AG09319 (cell line): Measurements from ENCODE around the gene SMARCA4.

ENCODE experiments used
- DNase-seq: peaks from one replicate; pipeline ENCODE4 v3.0.0-alpha.2; 2010; ENCODE audit warnings: low read depth; ENCODE audit errors: extremely low read depth
- TF ChIP-seq, protein P1 (sequence below): IDR thresholded peaks from 2 replicates; pipeline ENCODE4 v1.5.1; 2011; ENCODE audit warnings: low read depth, mild to moderate bottlenecking, inconsistent platforms, low read length, moderate library complexity

SMARCA4 gene

DNA sequence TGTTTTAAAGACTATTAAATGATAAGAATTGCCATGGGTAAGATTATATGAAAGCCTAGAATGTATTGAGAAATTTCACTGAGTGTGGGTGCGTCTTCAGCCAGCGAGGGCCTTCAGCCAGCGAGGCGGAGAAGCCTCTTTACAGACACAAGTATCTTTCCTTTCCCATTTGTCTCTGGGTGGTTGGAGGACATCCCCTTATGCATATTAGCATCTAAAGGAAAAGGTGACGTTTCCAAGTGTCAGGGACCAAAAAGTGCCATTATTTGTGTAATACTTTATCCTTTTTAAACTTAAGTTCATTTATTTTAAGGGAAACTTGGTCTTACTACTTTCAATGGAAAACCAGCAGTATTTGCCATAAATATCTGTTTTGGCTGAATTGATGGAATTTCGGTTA lies 22.2 kb downstream of the SMARCA4 start:
- TF ChIP-seq, protein P1, sequence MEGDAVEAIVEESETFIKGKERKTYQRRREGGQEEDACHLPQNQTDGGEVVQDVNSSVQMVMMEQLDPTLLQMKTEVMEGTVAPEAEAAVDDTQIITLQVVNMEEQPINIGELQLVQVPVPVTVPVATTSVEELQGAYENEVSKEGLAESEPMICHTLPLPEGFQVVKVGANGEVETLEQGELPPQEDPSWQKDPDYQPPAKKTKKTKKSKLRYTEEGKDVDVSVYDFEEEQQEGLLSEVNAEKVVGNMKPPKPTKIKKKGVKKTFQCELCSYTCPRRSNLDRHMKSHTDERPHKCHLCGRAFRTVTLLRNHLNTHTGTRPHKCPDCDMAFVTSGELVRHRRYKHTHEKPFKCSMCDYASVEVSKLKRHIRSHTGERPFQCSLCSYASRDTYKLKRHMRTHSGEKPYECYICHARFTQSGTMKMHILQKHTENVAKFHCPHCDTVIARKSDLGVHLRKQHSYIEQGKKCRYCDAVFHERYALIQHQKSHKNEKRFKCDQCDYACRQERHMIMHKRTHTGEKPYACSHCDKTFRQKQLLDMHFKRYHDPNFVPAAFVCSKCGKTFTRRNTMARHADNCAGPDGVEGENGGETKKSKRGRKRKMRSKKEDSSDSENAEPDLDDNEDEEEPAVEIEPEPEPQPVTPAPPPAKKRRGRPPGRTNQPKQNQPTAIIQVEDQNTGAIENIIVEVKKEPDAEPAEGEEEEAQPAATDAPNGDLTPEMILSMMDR: no peak
- DNase-seq: no peak

GRCh38 chr19:10984166-10984735 lies 23.4 kb downstream of the SMARCA4 start:
- no peak for DNase-seq
- TF ChIP-seq, protein P1: no peak

- TF ChIP-seq, protein P1: no peak
- DNase-seq: no peak
These were observed 24.7 kb downstream of the SMARCA4 start for GRCh38 chr19:10985502-10985901.

GRCh38 chr19:10986301-10987127 lies 25.7 kb downstream of the SMARCA4 start:
- DNase-seq: no peak
- TF ChIP-seq, protein P1: no peak

- DNase-seq: no peak
- TF ChIP-seq, protein P1: no peak
These were observed 26.9 kb downstream of the SMARCA4 start for GRCh38 chr19:10987571-10988297.

GRCh38 chr19:10988380-10988779 lies 27.6 kb downstream of the SMARCA4 start:
- TF ChIP-seq, protein P1: no peak
- DNase-seq: no peak

GRCh38 chr19:10988921-10989320 lies 28.1 kb downstream of the SMARCA4 start:
- TF ChIP-seq, protein P1: no peak
- no peak for DNase-seq
